C4-2B (cell line): ENCODE data around the gene SLC8A3.

Experiments used
- ZFX ChIP-seq: fragments of 450-650 bp; IDR thresholded peaks from 2 replicates; pipeline ENCODE4 v1.6.1; 2017
- TF ChIP-seq, protein P1 (sequence below): fragments of 450-650 bp; conservative IDR thresholded peaks from 2 replicates; pipeline ENCODE4 v1.5.1; 2017; ENCODE audit warnings: mild to moderate bottlenecking

DNA sequence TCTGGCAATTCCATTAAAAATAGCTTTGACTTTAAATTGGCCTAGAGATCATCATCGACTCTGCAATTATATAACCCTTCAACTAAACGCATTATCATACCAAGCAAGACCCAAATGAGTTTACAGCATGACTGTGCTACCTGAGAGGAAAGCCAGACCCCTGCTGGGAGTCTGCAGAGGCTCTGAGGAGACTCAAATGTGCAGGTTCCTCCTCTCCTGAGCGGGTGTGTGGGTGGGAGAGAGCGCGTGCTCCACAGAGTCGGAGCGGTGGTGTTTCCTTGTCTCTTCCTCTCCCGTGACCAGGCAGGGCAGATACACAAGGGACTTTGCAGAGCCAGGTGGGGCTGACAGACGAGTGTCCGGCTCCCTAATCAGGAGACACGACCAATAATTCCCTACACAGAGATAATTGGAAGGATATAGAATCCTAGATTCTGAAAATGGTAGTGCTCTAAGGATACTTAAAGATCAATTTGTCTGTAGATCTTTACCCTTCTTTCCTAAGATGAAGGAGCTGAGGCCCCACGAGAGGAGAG is 74.1 kb downstream of the SLC8A3 start:
- TF ChIP-seq, protein P1, sequence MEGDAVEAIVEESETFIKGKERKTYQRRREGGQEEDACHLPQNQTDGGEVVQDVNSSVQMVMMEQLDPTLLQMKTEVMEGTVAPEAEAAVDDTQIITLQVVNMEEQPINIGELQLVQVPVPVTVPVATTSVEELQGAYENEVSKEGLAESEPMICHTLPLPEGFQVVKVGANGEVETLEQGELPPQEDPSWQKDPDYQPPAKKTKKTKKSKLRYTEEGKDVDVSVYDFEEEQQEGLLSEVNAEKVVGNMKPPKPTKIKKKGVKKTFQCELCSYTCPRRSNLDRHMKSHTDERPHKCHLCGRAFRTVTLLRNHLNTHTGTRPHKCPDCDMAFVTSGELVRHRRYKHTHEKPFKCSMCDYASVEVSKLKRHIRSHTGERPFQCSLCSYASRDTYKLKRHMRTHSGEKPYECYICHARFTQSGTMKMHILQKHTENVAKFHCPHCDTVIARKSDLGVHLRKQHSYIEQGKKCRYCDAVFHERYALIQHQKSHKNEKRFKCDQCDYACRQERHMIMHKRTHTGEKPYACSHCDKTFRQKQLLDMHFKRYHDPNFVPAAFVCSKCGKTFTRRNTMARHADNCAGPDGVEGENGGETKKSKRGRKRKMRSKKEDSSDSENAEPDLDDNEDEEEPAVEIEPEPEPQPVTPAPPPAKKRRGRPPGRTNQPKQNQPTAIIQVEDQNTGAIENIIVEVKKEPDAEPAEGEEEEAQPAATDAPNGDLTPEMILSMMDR, result no peak
- no peak for TF ChIP-seq ZFX
